Measurements from ENCODE around the gene CD7. TPM values are rescaled to one million over a fixed set of nuclear protein-coding genes. Genes with fewer than 3 reads are reported as not detected.

The CD7 gene
- total and polyA plus RNA-seq, 9 of the 15 experiments (the other 6 are each of a cell fraction or from before 2014, with no cell fraction given), result 0.21 to 0.35 TPM; not detected in 7

DNA sequence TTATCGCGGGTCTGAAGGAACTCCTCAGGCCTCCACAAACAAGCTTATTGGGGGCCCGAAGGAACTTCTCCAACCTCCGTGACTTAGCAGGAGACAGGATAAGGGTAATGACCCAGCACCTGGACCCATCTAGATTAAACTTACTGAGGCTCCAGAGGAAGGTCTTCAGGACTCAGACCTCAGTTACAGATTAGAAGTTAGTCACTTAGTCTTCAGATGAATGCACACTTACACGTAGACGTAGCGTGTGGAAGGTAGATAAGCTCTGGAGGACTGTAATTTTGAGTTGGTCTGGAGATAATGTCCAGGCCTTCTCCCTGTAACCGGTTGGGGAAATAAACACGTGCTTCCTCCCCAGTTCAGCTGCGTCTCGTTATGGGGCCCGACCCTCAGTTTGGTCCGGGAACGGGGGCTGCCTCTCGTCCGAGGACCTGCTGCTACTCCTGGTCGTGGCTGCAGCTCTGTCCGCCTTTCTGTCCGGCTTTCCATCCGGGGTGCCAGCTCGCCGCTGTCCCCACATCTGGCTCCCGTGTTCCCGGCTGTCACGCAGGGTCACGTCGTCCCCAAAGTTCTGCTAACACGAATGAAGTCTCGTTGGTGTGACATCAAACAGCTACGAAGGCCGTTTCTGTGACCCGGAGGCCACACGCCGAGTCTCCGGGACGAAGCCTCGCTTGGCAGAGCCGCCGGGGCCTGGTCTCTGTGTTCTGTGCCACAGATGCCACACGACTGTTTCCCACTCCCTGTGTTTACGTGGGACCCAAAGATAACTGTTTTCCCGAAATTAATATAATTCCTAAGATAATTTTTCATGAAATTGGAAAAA lies 28.0 kb upstream of the CD7 start (continued):
- TF ChIP-seq, protein P1, sequence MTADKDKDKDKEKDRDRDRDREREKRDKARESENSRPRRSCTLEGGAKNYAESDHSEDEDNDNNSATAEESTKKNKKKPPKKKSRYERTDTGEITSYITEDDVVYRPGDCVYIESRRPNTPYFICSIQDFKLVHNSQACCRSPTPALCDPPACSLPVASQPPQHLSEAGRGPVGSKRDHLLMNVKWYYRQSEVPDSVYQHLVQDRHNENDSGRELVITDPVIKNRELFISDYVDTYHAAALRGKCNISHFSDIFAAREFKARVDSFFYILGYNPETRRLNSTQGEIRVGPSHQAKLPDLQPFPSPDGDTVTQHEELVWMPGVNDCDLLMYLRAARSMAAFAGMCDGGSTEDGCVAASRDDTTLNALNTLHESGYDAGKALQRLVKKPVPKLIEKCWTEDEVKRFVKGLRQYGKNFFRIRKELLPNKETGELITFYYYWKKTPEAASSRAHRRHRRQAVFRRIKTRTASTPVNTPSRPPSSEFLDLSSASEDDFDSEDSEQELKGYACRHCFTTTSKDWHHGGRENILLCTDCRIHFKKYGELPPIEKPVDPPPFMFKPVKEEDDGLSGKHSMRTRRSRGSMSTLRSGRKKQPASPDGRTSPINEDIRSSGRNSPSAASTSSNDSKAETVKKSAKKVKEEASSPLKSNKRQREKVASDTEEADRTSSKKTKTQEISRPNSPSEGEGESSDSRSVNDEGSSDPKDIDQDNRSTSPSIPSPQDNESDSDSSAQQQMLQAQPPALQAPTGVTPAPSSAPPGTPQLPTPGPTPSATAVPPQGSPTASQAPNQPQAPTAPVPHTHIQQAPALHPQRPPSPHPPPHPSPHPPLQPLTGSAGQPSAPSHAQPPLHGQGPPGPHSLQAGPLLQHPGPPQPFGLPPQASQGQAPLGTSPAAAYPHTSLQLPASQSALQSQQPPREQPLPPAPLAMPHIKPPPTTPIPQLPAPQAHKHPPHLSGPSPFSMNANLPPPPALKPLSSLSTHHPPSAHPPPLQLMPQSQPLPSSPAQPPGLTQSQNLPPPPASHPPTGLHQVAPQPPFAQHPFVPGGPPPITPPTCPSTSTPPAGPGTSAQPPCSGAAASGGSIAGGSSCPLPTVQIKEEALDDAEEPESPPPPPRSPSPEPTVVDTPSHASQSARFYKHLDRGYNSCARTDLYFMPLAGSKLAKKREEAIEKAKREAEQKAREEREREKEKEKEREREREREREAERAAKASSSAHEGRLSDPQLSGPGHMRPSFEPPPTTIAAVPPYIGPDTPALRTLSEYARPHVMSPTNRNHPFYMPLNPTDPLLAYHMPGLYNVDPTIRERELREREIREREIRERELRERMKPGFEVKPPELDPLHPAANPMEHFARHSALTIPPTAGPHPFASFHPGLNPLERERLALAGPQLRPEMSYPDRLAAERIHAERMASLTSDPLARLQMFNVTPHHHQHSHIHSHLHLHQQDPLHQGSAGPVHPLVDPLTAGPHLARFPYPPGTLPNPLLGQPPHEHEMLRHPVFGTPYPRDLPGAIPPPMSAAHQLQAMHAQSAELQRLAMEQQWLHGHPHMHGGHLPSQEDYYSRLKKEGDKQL (CRISPR knock-in tag; IDR thresholded peaks at IDR 0.05; ENCODE audit: borderline replicate concordance), result no peak
- TF ChIP-seq CEBPG (CRISPR knock-in tag; IDR thresholded peaks at IDR 0.05), result no peak
- no peak for TF ChIP-seq CEBPG (tag; conservative IDR thresholded peaks at IDR 0.05 in 1 of 2, IDR thresholded peaks at IDR 0.05 in 1 of 2)
- no peak for TF ChIP-seq ZC3H11A (IDR thresholded peaks at IDR 0.05; ENCODE audit: low read depth, low read length)
- no peak for TF ChIP-seq NR1H2 (CRISPR knock-in tag; IDR thresholded peaks at IDR 0.05)
- TF ChIP-seq RAD51 (IDR thresholded peaks at IDR 0.05; ENCODE audit: borderline replicate concordance, low read depth), result peak; percentile 63
- TF ChIP-seq JUN (IDR thresholded peaks at IDR 0.05; ENCODE audit: borderline replicate concordance, low read depth, low read length), result 0 out of 2 replicates have a peak, but pooled peaks have one; percentile 23
- no peak; the same call in 1 of the 2 replicates for TF ChIP-seq JUN (CRISPR knock-in tag; IDR thresholded peaks at IDR 0.05; ENCODE audit: borderline replicate concordance)
- no peak; the same call in 1 of the 2 replicates for TF ChIP-seq MYBL2 (IDR thresholded peaks at IDR 0.05; ENCODE audit: low read depth)
- no peak for TF ChIP-seq MYBL2 (CRISPR knock-in tag; IDR thresholded peaks at IDR 0.05; ENCODE audit: borderline replicate concordance)
- no peak for TF ChIP-seq CEBPB (tag; IDR thresholded peaks at IDR 0.05)
- TF ChIP-seq HNRNPUL1 (IDR thresholded peaks at IDR 0.05; ENCODE audit: low read length), result no peak
- TF ChIP-seq, protein P2, sequence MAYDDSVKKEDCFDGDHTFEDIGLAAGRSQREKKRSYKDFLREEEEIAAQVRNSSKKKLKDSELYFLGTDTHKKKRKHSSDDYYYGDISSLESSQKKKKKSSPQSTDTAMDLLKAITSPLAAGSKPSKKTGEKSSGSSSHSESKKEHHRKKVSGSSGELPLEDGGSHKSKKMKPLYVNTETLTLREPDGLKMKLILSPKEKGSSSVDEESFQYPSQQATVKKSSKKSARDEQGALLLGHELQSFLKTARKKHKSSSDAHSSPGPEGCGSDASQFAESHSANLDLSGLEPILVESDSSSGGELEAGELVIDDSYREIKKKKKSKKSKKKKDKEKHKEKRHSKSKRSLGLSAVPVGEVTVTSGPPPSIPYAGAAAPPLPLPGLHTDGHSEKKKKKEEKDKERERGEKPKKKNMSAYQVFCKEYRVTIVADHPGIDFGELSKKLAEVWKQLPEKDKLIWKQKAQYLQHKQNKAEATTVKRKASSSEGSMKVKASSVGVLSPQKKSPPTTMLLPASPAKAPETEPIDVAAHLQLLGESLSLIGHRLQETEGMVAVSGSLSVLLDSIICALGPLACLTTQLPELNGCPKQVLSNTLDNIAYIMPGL (CRISPR knock-in tag; IDR thresholded peaks at IDR 0.05), result no peak
- TF ChIP-seq, protein P3, sequence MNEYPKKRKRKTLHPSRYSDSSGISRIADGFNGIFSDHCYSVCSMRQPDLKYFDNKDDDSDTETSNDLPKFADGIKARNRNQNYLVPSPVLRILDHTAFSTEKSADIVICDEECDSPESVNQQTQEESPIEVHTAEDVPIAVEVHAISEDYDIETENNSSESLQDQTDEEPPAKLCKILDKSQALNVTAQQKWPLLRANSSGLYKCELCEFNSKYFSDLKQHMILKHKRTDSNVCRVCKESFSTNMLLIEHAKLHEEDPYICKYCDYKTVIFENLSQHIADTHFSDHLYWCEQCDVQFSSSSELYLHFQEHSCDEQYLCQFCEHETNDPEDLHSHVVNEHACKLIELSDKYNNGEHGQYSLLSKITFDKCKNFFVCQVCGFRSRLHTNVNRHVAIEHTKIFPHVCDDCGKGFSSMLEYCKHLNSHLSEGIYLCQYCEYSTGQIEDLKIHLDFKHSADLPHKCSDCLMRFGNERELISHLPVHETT (CRISPR knock-in tag; conservative IDR thresholded peaks at IDR 0.05 in 1 of 2, IDR thresholded peaks at IDR 0.05 in 1 of 2), result peak in 1 of 2 experiments; percentile 92; a peak in 2 of 4 replicates
- no peak for TF ChIP-seq MCM7 (IDR thresholded peaks at IDR 0.05)
- TF ChIP-seq, protein P4, sequence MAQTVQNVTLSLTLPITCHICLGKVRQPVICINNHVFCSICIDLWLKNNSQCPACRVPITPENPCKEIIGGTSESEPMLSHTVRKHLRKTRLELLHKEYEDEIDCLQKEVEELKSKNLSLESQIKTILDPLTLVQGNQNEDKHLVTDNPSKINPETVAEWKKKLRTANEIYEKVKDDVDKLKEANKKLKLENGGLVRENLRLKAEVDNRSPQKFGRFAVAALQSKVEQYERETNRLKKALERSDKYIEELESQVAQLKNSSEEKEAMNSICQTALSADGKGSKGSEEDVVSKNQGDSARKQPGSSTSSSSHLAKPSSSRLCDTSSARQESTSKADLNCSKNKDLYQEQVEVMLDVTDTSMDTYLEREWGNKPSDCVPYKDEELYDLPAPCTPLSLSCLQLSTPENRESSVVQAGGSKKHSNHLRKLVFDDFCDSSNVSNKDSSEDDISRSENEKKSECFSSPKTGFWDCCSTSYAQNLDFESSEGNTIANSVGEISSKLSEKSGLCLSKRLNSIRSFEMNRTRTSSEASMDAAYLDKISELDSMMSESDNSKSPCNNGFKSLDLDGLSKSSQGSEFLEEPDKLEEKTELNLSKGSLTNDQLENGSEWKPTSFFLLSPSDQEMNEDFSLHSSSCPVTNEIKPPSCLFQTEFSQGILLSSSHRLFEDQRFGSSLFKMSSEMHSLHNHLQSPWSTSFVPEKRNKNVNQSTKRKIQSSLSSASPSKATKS (CRISPR knock-in tag; IDR thresholded peaks at IDR 0.05), result no peak

Measured in K562 (cell line).